Right lobe of liver (tissue), 6 donors: Measurements from ENCODE around the gene WDR44. TPM values are rescaled to one million over a fixed set of nuclear protein-coding genes. Genes with fewer than 3 reads are reported as not detected.

Experiments used
- ATAC-seq, 4 donors: fragments of 200-7000 bp; cut with Tn5 transposase; one replicate each; pipeline ENCODE4 v1.9.1; 2020; ENCODE audit warnings: mild to moderate bottlenecking in 4 of 4, moderate library complexity in 4 of 4
- DNase-seq, 3 donors: peaks; one replicate each; pipeline ENCODE4 v3.0.0-alpha.2; 2020
- H3K27ac ChIP-seq, 3 donors: fragments of 200-600 bp; one replicate each; pipeline ENCODE4 v1.8.0; 2022
- H3K27me3 ChIP-seq, 2 donors: fragments of 200-600 bp; one replicate each; pipeline ENCODE4 v1.8.0; 2022
- H3K36me3 ChIP-seq, 4 donors: fragments of 200-600 bp; sonication (generic) in 1 of 4; one replicate each; pipeline versions ENCODE4 v1.5.1 to v1.8.0; 2017 to 2022; ENCODE audit warnings: control low read depth in 1 of 4
- H3K4me1 ChIP-seq, 4 donors: fragments of 200-600 bp; sonication (generic) in 1 of 4; one replicate each; pipeline versions ENCODE4 v1.5.1 to v1.8.0; 2017 to 2022; ENCODE audit warnings: control low read depth in 1 of 4
- H3K4me3 ChIP-seq, 3 donors: fragments of 200-600 bp; one replicate each; pipeline ENCODE4 v1.8.0; 2022
- H3K9me3 ChIP-seq, 4 donors: fragments of 200-600 bp; sonication (generic) in 1 of 4; one replicate each; pipeline versions ENCODE4 v1.5.1 to v1.8.0; 2017 to 2022; ENCODE audit warnings: control low read depth in 1 of 4
- POLR2A ChIP-seq: fragments of 450-650 bp; IDR thresholded peaks from one replicate; pipeline ENCODE4 v1.6.1; 2017; ENCODE audit warnings: antibody characterized with exemption, mild to moderate bottlenecking
- WGBS: methylation state at CpG from one replicate; pipeline ENCODE4 v1.1.6; 2018; ENCODE audit warnings: low coverage, low lambda C conversion rate; ENCODE audit not compliant: insufficient coverage; ENCODE audit errors: missing lambda C conversion rate; 5-methylcytosine and 5-hydroxymethylcytosine counted together
- intact Hi-C, 2 donors: fragments of 100-400 bp; cut with DNase I; formaldehyde crosslinking; loops; one replicate each; pipeline versions ENCODE4 v1.11.2 to v1.14.1; 2022
- total RNA-seq, 6 experiments: library from RNA; depleted of rRNA in 2 of 6; stranded (reverse); fragments of >200 nt in 2 of 6; fragmentation: NEBNext Ultra II Directional in 3 of 6; extraction: Animal tissue kit (Norgen Biotek cat#: 25700) in 3 of 6; gene quantifications; one replicate each; pipeline versions ENCODE4 v1.1.0 to v1.2.4, GENCODE V29; 2016 to 2023
- TF ChIP-seq, protein P1 (sequence below), 4 donors: fragments of 200-600 bp in 3 of 4; fragments of 450-650 bp in 1 of 4; IDR thresholded peaks; one replicate each; pipeline versions ENCODE4 v1.5.1 to v1.8.0; 2016 to 2022; ENCODE audit warnings: antibody characterized with exemption in 4 of 4, mild to moderate bottlenecking in 2 of 4
- donor health status: DM: no; HTN: yes; CAD: no.
- donor health status: DM: no; HTN: no; CAD: no.
- donor health status: DM: no; HTN: no; CAD: no.
- donor health status: DM: no; HTN: yes; CAD: no.
- donor health status: DM: no; HTN: yes; CAD: no.

WDR44 gene
- total RNA-seq, 6 experiments from 2014 or later, result 6.2 to 11.6 (median 8.0) TPM

DNA sequence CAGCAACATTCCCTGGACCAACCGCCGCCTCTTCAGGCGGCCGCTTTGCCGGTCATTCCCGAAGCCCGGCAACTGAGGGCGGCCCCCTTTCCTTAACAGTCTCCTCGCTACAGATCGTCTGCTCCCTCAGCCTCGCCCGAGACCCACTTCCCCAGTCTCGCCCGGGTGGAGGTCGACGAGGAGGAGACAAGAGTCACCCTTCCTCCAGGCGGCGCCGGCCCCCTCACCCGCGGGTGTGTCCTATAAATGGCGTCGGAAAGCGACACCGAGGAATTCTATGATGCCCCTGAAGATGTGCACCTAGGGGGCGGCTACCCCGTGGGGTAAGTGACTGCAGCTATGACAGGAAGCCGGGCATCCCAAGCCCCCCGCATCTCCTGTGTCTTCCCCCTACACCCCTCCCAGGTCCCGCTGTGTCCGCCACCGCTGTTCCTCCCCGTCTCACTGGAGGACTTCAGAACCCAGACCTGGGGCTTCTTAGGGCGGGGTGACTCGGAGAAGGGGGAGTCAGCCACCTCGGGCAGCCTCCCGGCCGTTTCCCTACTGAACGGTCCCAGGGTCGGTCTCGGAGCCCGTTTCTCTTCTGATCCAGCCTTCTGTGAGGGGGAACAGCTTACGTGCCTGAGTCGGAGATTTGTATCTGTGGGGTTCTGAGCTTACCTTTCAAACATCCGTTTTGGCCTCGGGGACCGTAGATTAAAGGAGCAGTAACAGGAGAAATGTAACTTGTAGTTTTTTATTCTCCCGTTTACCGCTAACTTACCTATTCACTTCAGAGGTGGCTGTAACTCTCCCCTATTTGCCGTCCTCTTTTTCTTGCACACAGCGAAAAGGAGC lies 570 bp downstream of the WDR44 start:
- Histone ChIP-seq H3K36me3 (no peaks in the 10 kb centered on the region), H3K4me3 (peak overlapping the region; percentile 63 to 72 (median 65)), H3K4me1 (no peaks in the 10 kb centered on the region), H3K27me3 (no peaks in the 10 kb centered on the region), H3K27ac (peak overlapping the region; percentile 73 to 91 (median 85)), H3K9me3 (peaks cover 0 to 3% (median 0%) of the 10 kb centered on the region in 4 donors)
- intact Hi-C loops, result no loop called here
- ATAC-seq (peak; percentile 28 to 47 (median 32)), DNase-seq (peak; percentile 52 to 73 (median 60))
- WGBS, result 30% methylated on average over 18 of the region's 51 CpGs
- TF ChIP-seq, protein P1, sequence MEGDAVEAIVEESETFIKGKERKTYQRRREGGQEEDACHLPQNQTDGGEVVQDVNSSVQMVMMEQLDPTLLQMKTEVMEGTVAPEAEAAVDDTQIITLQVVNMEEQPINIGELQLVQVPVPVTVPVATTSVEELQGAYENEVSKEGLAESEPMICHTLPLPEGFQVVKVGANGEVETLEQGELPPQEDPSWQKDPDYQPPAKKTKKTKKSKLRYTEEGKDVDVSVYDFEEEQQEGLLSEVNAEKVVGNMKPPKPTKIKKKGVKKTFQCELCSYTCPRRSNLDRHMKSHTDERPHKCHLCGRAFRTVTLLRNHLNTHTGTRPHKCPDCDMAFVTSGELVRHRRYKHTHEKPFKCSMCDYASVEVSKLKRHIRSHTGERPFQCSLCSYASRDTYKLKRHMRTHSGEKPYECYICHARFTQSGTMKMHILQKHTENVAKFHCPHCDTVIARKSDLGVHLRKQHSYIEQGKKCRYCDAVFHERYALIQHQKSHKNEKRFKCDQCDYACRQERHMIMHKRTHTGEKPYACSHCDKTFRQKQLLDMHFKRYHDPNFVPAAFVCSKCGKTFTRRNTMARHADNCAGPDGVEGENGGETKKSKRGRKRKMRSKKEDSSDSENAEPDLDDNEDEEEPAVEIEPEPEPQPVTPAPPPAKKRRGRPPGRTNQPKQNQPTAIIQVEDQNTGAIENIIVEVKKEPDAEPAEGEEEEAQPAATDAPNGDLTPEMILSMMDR (IDR thresholded peaks at IDR 0.05), result no peak
- no peak for TF ChIP-seq POLR2A

DNA sequence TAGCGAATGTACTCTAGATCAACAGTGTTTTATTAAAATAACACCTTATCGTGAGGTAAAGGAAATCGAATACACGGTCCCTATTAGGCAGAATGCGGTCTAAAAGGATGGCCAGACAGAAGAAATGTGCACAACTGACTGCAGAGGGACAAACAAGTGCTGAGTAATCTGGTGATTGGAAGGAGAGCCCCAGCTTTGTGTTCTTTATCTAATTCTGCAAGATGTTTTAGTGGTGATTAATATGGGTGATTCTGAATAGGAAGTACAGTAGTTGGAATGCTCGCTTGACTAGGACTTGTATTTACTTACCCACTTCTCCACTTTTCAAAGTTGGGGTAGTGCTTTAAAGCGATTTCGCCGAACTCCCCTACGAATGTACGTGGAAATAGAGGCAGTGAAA lies 1.2 kb downstream of the WDR44 start:
- Histone ChIP-seq H3K9me3 (peaks cover 0 to 3% (median 0%) of the 10 kb centered on the region in 4 donors), H3K4me3 (peak overlapping the region; percentile 63 to 72 (median 65)), H3K4me1 (no peaks in the 10 kb centered on the region), H3K36me3 (no peaks in the 10 kb centered on the region), H3K27me3 (no peaks in the 10 kb centered on the region), H3K27ac (peak overlapping the region in 2 of 3 donors; percentile 73 to 91)
- 23% methylated on average over 11 of the region's 11 CpGs for WGBS
- ATAC-seq, result peak in 1 of 4 donors; percentile 5
- DNase-seq, result no peak
- intact Hi-C loops, result no loop called here
- no peak for TF ChIP-seq POLR2A
- TF ChIP-seq, protein P1 (IDR thresholded peaks at IDR 0.05), result peak in 1 of 4 donors; percentile 2

DNA sequence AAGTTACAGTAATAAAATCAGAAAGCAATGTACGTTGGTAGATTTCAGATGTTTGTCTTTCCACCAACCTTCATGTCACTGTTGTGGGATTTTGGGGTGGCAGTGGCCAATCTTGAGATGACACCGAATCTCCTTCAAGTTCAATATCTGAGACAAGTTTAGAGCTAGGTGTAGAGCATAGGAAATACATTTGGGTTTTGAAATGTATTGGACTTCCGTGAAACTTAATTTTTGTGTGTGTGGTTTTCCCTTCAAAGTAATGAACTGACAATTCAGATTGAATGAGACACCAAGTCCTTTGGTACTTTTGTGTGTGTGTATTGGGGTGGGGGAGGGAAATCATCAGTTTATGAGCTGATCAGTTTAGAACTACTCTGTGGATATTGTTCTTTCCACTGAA lies 1.8 kb downstream of the WDR44 start:
- 29% methylated on average over 3 of the region's 3 CpGs for WGBS
- H3K27ac ChIP-seq, result no peak overlapping the region
- intact Hi-C loops, result no loop called here

DNA sequence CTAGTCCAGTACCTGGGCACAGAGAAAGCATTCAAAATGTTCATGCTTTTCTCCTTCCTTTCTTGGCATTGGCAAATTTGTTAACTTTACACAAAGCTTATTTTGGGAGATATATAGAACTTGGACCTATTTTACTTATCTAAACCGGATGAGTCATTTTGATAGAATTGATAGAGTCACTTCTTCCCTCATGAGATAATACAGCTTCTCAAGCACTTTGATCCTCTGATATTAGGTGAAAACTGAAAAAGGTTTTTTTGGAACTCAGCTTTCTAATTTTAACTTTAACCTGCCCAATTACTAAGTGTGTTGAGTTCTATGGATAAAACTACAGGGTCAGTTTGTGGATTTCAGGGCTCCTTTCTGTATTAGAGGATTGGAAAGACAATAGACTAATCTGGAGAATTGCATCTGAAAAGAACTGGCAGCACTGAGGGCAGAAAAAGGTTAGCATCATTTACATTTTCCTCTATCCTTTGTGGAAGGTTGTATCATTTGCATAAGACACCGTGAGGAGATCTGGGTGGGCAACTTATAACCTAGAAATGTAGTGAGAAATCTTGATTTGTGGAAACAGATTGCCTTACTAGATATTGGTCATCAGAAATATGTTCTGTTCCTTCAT lies 2.4 kb downstream of the WDR44 start:
- Histone ChIP-seq H3K36me3 (no peaks in the 10 kb centered on the region), H3K4me1 (no peaks in the 10 kb centered on the region), H3K27me3 (no peaks in the 10 kb centered on the region), H3K27ac (no peak overlapping the region), H3K9me3 (peaks cover 0 to 3% (median 0%) of the 10 kb centered on the region in 4 donors), H3K4me3 (no peak overlapping the region)
- no peak for TF ChIP-seq POLR2A
- TF ChIP-seq, protein P1 (IDR thresholded peaks at IDR 0.05), result no peak
- WGBS, result 25% methylated on average over 2 of the region's 2 CpGs
- intact Hi-C loops, result no loop called here
- no peak for ATAC-seq
- no peak for DNase-seq

More for the DNA sequence above, 1.8 kb downstream of the WDR44 start:
- no peak for DNase-seq
- Histone ChIP-seq H3K36me3 (no peaks in the 10 kb centered on the region), H3K4me1 (no peaks in the 10 kb centered on the region), H3K4me3 (peak overlapping the region in 2 of 3 donors; percentile 63 to 72), H3K9me3 (peaks cover 0 to 3% (median 0%) of the 10 kb centered on the region in 4 donors), H3K27me3 (no peaks in the 10 kb centered on the region)
- ATAC-seq, result no peak
- no peak for TF ChIP-seq POLR2A
- TF ChIP-seq, protein P1 (IDR thresholded peaks at IDR 0.05), result no peak
